Tibial nerve (tissue), 4 donors: Measurements from ENCODE around the gene SELENBP1. TPM values are rescaled to one million over a fixed set of nuclear protein-coding genes. Genes with fewer than 3 reads are reported as not detected.
A peak's percentile ranks its signal among the peaks of the same experiment; 100 is the strongest.

Experiments
- DNase-seq, 2 donors: peaks; one replicate each; pipeline ENCODE4 v3.0.0-alpha.2; 2019; ENCODE audit warnings: low spot score in 2 of 2
- H3K27ac ChIP-seq, 4 donors: fragments of 200-600 bp; sonication (generic) in 3 of 4; one replicate each; pipeline ENCODE4 v1.5.1; 2017 to 2019; ENCODE audit warnings: mild to moderate bottlenecking in 1 of 4
- H3K27me3 ChIP-seq, 2 donors: fragments of 200-600 bp; sonication (generic) in 1 of 2; one replicate each; pipeline versions ENCODE4 v1.5.1 to v1.6.0; 2017 to 2019
- H3K36me3 ChIP-seq, 3 donors: fragments of 200-600 bp; sonication (generic); one replicate each; pipeline ENCODE4 v1.5.1; 2018 to 2019
- H3K4me1 ChIP-seq, 4 donors: fragments of 200-600 bp; sonication (generic) in 3 of 4; one replicate each; pipeline ENCODE4 v1.5.1; 2017 to 2019
- H3K4me3 ChIP-seq, 4 donors: fragments of 200-600 bp; sonication (generic) in 3 of 4; one replicate each; pipeline ENCODE4 v1.5.1; 2017 to 2019; ENCODE audit warnings: mild to moderate bottlenecking in 1 of 4, moderate library complexity in 1 of 4
- H3K9me3 ChIP-seq, 4 donors: fragments of 200-600 bp; sonication (generic) in 3 of 4; one replicate each; pipeline ENCODE4 v1.5.1; 2017 to 2019
- EP300 ChIP-seq, 2 donors: sonication (generic); formaldehyde crosslinking; IDR thresholded peaks; one replicate each; pipeline ENCODE4 v1.6.1; 2017; ENCODE audit warnings: antibody characterized with exemption in 2 of 2, mild to moderate bottlenecking in 1 of 2
- POLR2A ChIP-seq, 2 donors: fragments of 450-650 bp; IDR thresholded peaks; one replicate each; pipeline ENCODE4 v1.6.1; 2017; ENCODE audit warnings: antibody characterized with exemption in 2 of 2, mild to moderate bottlenecking in 2 of 2, moderate library complexity in 2 of 2
- WGBS, 2 donors: methylation state at CpG; one replicate each; pipeline ENCODE4 v1.1.5; 2018; 5-methylcytosine and 5-hydroxymethylcytosine counted together
- total RNA-seq, 4 donors: library from RNA; depleted of rRNA; stranded (reverse); fragments of >200 nt; gene quantifications; one replicate each; pipeline ENCODE4 v1.1.0, GENCODE V29; 2016
- TF ChIP-seq, protein P1 (sequence below), 5 experiments: fragments of 200-600 bp in 3 of 5; fragments of 450-650 bp in 2 of 5; sonication (generic) in 3 of 5; IDR thresholded peaks; one replicate each; pipeline ENCODE4 v1.5.1; 2016 to 2019; ENCODE audit warnings: antibody characterized with exemption in 5 of 5, mild to moderate bottlenecking in 3 of 5, moderate library complexity in 2 of 5

Gene SELENBP1
- 100 to 1,000 TPM in 3 of 4 donors, 10 to 100 TPM in 1; 65.7 to 159 (median 130) TPM for total RNA-seq

- Histone ChIP-seq H3K27ac (peak within 1 kb of the TSS; percentile 49 to 81 (median 74)), H3K36me3 (no peaks in the 10 kb centered on the region), H3K9me3 (no peaks in the 10 kb centered on the region), H3K4me3 (peak within 1 kb of the TSS; percentile 17 to 54 (median 38)), H3K27me3 (no peaks in the 10 kb centered on the region), H3K4me1 (peaks cover 0 to 57% (median 38%) of the 10 kb centered on the region in 4 donors)
- peak; percentile 80 to 86 for DNase-seq
- 29 to 32% methylated on average over 11 of the region's 11 CpGs for WGBS, 2 donors
- TF ChIP-seq, protein P1, sequence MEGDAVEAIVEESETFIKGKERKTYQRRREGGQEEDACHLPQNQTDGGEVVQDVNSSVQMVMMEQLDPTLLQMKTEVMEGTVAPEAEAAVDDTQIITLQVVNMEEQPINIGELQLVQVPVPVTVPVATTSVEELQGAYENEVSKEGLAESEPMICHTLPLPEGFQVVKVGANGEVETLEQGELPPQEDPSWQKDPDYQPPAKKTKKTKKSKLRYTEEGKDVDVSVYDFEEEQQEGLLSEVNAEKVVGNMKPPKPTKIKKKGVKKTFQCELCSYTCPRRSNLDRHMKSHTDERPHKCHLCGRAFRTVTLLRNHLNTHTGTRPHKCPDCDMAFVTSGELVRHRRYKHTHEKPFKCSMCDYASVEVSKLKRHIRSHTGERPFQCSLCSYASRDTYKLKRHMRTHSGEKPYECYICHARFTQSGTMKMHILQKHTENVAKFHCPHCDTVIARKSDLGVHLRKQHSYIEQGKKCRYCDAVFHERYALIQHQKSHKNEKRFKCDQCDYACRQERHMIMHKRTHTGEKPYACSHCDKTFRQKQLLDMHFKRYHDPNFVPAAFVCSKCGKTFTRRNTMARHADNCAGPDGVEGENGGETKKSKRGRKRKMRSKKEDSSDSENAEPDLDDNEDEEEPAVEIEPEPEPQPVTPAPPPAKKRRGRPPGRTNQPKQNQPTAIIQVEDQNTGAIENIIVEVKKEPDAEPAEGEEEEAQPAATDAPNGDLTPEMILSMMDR (IDR thresholded peaks at IDR 0.05), result no peak
- TF ChIP-seq POLR2A (IDR thresholded peaks at IDR 0.05), result peak in 1 of 2 donors; percentile 73
- TF ChIP-seq EP300 (IDR thresholded peaks at IDR 0.05), result peak; percentile 20 to 83
These were observed at the start of gene SELENBP1 for GRCh38 chr1:151372058-151372934. TSS of gene SELENBP1 (minus strand) at chr1:151372705. CDS start at chr1:151372641, 64 bp downstream.

- no peak overlapping the region for H3K4me3 ChIP-seq
- peaks cover 0 to under 1% (median 0%) of the 10 kb centered on the region in 4 donors for H3K4me1 ChIP-seq
- H3K27me3 ChIP-seq, result no peaks in the 10 kb centered on the region
- WGBS, 2 donors, result 76 to 96% methylated on average over 5 of the region's 5 CpGs
- DNase-seq, result no peak
- peaks cover 6 to 97% (median 6%) of the 10 kb centered on the region in 3 donors for H3K36me3 ChIP-seq
- H3K9me3 ChIP-seq, result no peaks in the 10 kb centered on the region
- no peak overlapping the region for H3K27ac ChIP-seq
- no peak for TF ChIP-seq EP300 (IDR thresholded peaks at IDR 0.05)
- no peak for TF ChIP-seq POLR2A (IDR thresholded peaks at IDR 0.05)
- TF ChIP-seq, protein P1 (IDR thresholded peaks at IDR 0.05), result no peak
These were observed 47.3 kb upstream of the SELENBP1 start for GRCh38 chr1:151419819-151420218.

DNA sequence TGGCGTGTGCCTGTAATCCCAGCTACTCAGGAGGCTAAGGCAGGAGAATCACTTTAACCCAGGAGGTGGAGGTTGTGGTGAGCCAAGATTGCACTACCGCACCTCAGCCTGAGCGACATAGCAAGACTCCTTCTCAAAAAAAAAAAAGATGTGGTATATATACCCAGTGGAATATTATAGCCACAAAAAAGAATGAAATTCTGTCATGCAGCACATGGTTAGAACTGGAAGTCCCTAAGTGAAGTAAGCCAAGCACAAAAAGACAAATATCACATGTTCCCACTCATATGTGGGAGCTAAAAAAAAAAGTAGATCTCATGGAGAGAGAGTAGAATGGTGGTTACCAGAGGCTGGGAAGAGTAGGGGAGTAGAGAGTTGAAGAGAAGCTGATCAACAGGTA, 45.6 kb upstream of the SELENBP1 start:
- H3K36me3 ChIP-seq, result peaks cover 6 to 97% (median 6%) of the 10 kb centered on the region in 3 donors
- H3K4me1 ChIP-seq, result no peaks in the 10 kb centered on the region
- H3K27ac ChIP-seq, result no peak overlapping the region
- TF ChIP-seq POLR2A (IDR thresholded peaks at IDR 0.05) (no peak), EP300 (IDR thresholded peaks at IDR 0.05) (no peak)
- TF ChIP-seq, protein P1 (IDR thresholded peaks at IDR 0.05), result no peak
- no peak for DNase-seq
- H3K9me3 ChIP-seq, result no peaks in the 10 kb centered on the region
- 95 to 97% methylated on average over 3 of the region's 3 CpGs for WGBS, 2 donors
- H3K4me3 ChIP-seq, result no peak overlapping the region
- no peaks in the 10 kb centered on the region for H3K27me3 ChIP-seq

GRCh38 chr1:151416231-151416630, 43.7 kb upstream of the SELENBP1 start:
- Histone ChIP-seq H3K27me3 (no peaks in the 10 kb centered on the region), H3K27ac (no peak overlapping the region), H3K9me3 (no peaks in the 10 kb centered on the region), H3K4me1 (no peaks in the 10 kb centered on the region), H3K4me3 (no peak overlapping the region), H3K36me3 (peaks cover 2 to 95% (median 8%) of the 10 kb centered on the region in 3 donors)
- WGBS, 2 donors, result 96 to 97% methylated on average over 4 of the region's 4 CpGs
- DNase-seq, result no peak
- TF ChIP-seq EP300 (IDR thresholded peaks at IDR 0.05) (no peak), POLR2A (IDR thresholded peaks at IDR 0.05) (no peak)
- TF ChIP-seq, protein P1 (IDR thresholded peaks at IDR 0.05), result no peak

GRCh38 chr1:151411884-151412283, 39.4 kb upstream of the SELENBP1 start:
- Histone ChIP-seq H3K4me1 (peaks cover 0 to 2% (median 0%) of the 10 kb centered on the region in 4 donors), H3K9me3 (no peaks in the 10 kb centered on the region), H3K27ac (no peak overlapping the region), H3K27me3 (no peaks in the 10 kb centered on the region), H3K36me3 (peaks cover 2 to 96% (median 36%) of the 10 kb centered on the region in 3 donors), H3K4me3 (no peak overlapping the region)
- WGBS, 2 donors, result 69 to 72% methylated on average over 2 of the region's 2 CpGs
- DNase-seq, result no peak
- TF ChIP-seq, protein P1 (IDR thresholded peaks at IDR 0.05), result no peak
- no peak for TF ChIP-seq EP300 (IDR thresholded peaks at IDR 0.05)
- no peak for TF ChIP-seq POLR2A (IDR thresholded peaks at IDR 0.05)
